Effector memory CD8-positive, alpha-beta T cell (primary cell): ENCODE data around the gene SYT11.
"Not testable (repeated sequence)": the region's sequence is repeated elsewhere in the genome, so short reads cannot be mapped to it uniquely, and the experiment has no call there.

ENCODE experiments used
- ATAC-seq: fragments of 150-1000 bp; cut with Tn5 transposase; replicated peaks from 2 replicates; pipeline ENCODE4 v1.10.0; 2021; ENCODE audit warnings: mild to moderate bottlenecking, moderate library complexity
- DNase-seq, 3 experiments: peaks; one replicate each; pipeline ENCODE4 v3.0.0; 2021
- H3K27ac Mint-ChIP-seq, 2 donors: one replicate each; pipeline ENCODE4 v1.8.0; 2022; ENCODE audit warnings: mild to moderate bottlenecking in 2 of 2, mixed read lengths in 2 of 2, moderate library complexity in 2 of 2
- H3K27me3 Mint-ChIP-seq, 2 donors: one replicate each; pipeline ENCODE4 v1.8.0; 2022; ENCODE audit warnings: mixed read lengths in 2 of 2
- H3K36me3 Mint-ChIP-seq: one replicate; pipeline ENCODE4 v1.8.0; 2022; ENCODE audit warnings: mild to moderate bottlenecking, moderate library complexity, mixed read lengths; ENCODE audit not compliant: insufficient read depth
- H3K4me1 Mint-ChIP-seq, 2 donors: one replicate each; pipeline ENCODE4 v1.8.0; 2022; ENCODE audit warnings: low read depth in 2 of 2, mixed read lengths in 2 of 2
- H3K4me3 Mint-ChIP-seq, 2 donors: one replicate each; pipeline ENCODE4 v1.8.0; 2022; ENCODE audit warnings: mild to moderate bottlenecking in 2 of 2, mixed read lengths in 2 of 2, moderate library complexity in 2 of 2
- H3K9me3 Mint-ChIP-seq, 2 donors: one replicate each; pipeline ENCODE4 v1.8.0; 2022; ENCODE audit warnings: mixed read lengths in 2 of 2

Gene SYT11

DNA sequence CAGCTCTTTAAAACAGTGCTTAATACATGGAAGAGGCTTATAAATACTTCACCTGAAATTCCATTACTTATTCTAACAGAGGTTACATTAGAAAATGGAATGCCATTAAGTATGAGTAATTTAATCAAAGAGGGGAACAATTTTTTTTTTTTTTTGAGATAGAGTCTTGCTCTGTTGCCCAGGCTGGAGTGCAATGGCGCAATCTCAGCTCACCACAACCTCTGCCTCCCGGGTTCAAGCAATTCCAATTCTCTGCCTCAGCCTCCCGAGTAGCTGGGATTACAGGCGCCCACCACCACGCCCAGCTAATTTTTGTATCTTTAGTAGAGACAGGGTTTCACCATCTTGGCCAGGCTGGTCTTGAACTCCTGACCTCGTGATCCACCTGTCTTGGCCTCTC, 36.2 kb downstream of the SYT11 start:
- peaks cover 44% of the 10 kb centered on the region for H3K36me3 Mint-ChIP-seq
- not testable (repeated sequence) for H3K4me3 Mint-ChIP-seq

DNA sequence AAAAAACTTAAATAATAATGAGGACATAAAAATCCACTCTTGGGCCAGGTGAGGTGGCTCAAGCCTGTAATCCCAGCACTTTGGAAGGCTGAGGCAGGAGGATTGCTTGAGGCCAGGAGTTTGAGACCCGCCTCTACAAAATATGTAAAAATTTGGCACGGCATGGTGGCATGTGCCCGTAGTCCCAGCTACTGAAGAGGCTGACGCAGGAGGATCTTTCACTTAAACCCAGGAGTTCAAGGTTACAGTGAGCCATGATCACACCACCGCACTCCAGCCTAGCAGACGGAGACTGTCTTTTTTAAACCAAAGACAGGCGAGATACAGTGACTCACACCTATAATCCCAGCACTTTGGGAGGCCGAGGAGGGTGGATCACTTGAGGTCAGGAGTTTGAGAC, 37.1 kb downstream of the SYT11 start:
- not testable (repeated sequence) for H3K4me3 Mint-ChIP-seq, ATAC-seq, H3K9me3 Mint-ChIP-seq, H3K27ac Mint-ChIP-seq, H3K27me3 Mint-ChIP-seq, DNase-seq
- Mint-ChIP-seq H3K36me3 (peaks cover 53% of the 10 kb centered on the region), H3K4me1 (peaks cover 9 to 17% of the 10 kb centered on the region in 2 donors)

More for the DNA sequence above, 36.2 kb downstream of the SYT11 start:
- H3K9me3 Mint-ChIP-seq, DNase-seq, H3K27ac Mint-ChIP-seq, H3K27me3 Mint-ChIP-seq, ATAC-seq: not testable (repeated sequence)
- peaks cover 9 to 17% of the 10 kb centered on the region in 2 donors for H3K4me1 Mint-ChIP-seq

DNA sequence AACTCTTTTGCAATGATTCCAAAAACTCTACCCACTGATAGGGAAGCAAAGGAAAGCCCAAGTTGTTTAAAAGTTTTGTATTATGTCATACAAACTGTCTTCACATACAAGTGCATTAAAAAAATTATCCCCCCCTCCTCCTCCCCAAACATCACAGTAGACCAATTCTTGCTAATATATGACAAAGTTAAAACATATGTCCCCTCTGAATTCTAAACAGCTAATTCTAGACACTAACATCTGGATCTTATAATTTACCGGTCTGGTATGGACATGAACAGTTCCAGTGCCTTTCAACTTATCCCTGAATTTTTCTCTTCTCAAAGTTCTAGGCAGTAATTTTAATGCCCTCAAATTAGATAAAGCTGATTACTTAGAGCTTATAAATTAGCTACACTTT, 38.4 kb downstream of the SYT11 start:
- ATAC-seq, result no peak
- H3K27ac Mint-ChIP-seq, result peak overlapping the region in 1 of 2 donors; percentile 46
- H3K9me3 Mint-ChIP-seq, result no peaks in the 10 kb centered on the region
- peaks cover 9 to 17% of the 10 kb centered on the region in 2 donors for H3K4me1 Mint-ChIP-seq
- DNase-seq, result no peak
- H3K4me3 Mint-ChIP-seq, result no peak overlapping the region
- peaks cover 66% of the 10 kb centered on the region for H3K36me3 Mint-ChIP-seq
- no peaks in the 10 kb centered on the region for H3K27me3 Mint-ChIP-seq

DNA sequence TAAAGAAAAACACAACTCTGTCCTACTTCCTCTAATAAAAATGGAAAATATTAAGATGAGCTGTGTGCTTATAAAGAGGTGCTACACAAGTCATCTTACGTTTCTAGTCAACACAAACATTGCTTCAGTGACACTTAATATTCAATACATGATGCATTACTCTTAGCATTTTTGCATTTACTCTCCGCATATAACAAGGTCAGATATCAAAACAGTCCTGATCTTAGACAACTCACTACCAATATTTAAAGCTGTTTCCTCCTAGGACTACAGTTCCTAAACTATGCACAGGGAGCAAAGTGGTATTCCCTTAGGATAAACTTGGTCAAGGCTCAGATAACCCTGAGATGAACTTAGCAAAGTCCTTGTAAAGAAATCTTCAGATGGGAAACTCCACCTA, 39.5 kb downstream of the SYT11 start:
- Mint-ChIP-seq H3K27ac (peak overlapping the region in 1 of 2 donors; percentile 25), H3K9me3 (no peaks in the 10 kb centered on the region), H3K36me3 (peaks cover 77% of the 10 kb centered on the region), H3K27me3 (no peaks in the 10 kb centered on the region), H3K4me3 (no peak overlapping the region), H3K4me1 (peaks cover 3 to 8% of the 10 kb centered on the region in 2 donors)
- DNase-seq (no peak), ATAC-seq (no peak)

DNA sequence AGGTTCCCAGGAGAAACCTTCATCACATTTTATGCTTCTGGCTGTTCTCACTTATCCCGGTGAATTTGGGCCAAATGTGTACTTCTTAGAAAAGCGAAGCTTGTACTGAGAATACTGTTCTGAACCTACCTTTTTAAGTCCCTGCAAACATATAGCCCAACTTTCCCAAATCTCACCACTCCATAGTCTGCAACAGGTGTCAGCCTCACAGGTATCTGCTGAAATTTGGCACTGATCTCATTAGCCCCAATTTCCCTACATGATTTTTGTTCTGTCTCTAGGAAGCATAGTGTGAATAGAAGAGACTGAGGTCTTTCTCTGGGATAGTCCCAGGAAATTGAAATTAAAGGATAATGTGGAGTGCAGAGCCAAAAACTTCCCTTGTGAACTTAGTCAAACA, 40.3 kb downstream of the SYT11 start:
- ATAC-seq (no peak), DNase-seq (no peak)
- no peaks in the 10 kb centered on the region for H3K9me3 Mint-ChIP-seq
- H3K36me3 Mint-ChIP-seq, result peaks cover 85% of the 10 kb centered on the region
- peaks cover 3 to 12% of the 10 kb centered on the region in 2 donors for H3K4me1 Mint-ChIP-seq
- H3K27me3 Mint-ChIP-seq, result no peaks in the 10 kb centered on the region
- H3K27ac Mint-ChIP-seq, result peak overlapping the region in 1 of 2 donors; percentile 25
- no peak overlapping the region for H3K4me3 Mint-ChIP-seq

DNA sequence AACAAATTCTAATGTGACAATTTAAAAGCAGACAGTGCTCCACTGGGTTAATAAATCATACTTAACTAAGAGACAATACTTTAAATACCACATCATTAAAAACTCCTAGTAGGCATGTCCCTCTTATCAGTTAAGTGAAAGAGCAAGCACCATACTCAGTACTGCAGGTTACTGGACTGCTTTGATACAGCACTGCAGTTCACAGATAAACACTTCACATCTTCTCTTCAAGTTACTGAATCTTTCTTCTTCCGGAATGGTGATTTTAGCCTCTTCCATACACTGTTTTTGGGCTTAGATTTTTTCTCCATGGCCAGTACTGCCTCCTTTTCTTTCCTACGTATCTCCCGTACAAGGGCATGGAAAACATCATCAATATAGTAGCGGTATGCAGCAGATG, 40.8 kb downstream of the SYT11 start:
- Mint-ChIP-seq H3K4me1 (peaks cover 3 to 12% of the 10 kb centered on the region in 2 donors), H3K9me3 (no peaks in the 10 kb centered on the region)

DNA sequence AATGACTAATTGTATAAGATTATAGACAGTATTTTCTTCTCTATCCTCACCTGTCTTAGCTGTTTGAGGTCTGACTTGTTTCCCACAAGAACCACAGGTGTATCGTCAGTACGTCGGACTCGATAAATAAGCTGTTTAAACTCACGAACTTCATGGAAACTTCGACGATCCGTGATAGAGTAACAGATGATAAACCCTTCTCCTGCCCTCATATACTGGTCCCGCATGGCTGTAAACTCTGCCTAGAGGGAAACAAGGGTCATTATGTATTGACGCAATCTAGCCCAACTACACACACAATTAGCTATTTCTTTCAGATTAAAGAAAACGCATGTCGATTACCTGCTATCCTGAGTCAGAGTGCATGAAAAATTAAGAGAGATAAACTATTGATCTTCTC, 44.9 kb downstream of the SYT11 start:
- H3K4me1 Mint-ChIP-seq, result peaks cover 0 to 6% of the 10 kb centered on the region in 2 donors
- no peak for DNase-seq
- no peak overlapping the region for H3K4me3 Mint-ChIP-seq
- no peak overlapping the region for H3K27ac Mint-ChIP-seq
- no peaks in the 10 kb centered on the region for H3K9me3 Mint-ChIP-seq
- H3K36me3 Mint-ChIP-seq, result peaks cover 97% of the 10 kb centered on the region
- no peaks in the 10 kb centered on the region for H3K27me3 Mint-ChIP-seq
- no peak for ATAC-seq

More for the DNA sequence above, 40.8 kb downstream of the SYT11 start:
- DNase-seq (no peak), ATAC-seq (no peak)
- H3K36me3 Mint-ChIP-seq, result peaks cover 90% of the 10 kb centered on the region
- H3K27ac Mint-ChIP-seq, result peak overlapping the region in 1 of 2 donors; percentile 4
- H3K27me3 Mint-ChIP-seq, result no peaks in the 10 kb centered on the region
- H3K4me3 Mint-ChIP-seq, result no peak overlapping the region

DNA sequence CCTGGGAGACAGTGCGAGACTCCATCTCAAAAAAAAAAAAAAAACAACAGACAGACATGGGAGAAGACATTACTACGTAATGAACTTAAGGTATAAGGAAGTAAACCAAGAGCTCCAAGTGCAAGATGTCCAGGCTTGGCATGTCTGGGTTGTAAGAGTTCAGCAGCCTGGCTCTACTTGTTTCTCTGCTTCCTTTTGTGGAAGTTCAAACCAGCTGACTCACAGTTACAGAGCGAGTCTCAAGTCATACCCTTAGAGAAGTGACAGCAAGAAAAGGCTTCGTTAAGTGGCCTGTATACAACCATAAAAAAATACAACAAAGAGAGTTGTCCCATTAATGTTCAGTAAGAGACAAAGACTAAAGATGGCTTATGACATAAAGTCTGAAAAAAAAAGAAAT, 50.5 kb downstream of the SYT11 start:
- DNase-seq, result no peak
- Mint-ChIP-seq H3K27ac (peak overlapping the region; percentile 67 to 98), H3K27me3 (no peaks in the 10 kb centered on the region), H3K4me1 (peaks cover 12 to 15% of the 10 kb centered on the region in 2 donors), H3K36me3 (peaks cover 90% of the 10 kb centered on the region), H3K9me3 (no peaks in the 10 kb centered on the region), H3K4me3 (peak overlapping the region; percentile 89 to 96)
- no peak for ATAC-seq

DNA sequence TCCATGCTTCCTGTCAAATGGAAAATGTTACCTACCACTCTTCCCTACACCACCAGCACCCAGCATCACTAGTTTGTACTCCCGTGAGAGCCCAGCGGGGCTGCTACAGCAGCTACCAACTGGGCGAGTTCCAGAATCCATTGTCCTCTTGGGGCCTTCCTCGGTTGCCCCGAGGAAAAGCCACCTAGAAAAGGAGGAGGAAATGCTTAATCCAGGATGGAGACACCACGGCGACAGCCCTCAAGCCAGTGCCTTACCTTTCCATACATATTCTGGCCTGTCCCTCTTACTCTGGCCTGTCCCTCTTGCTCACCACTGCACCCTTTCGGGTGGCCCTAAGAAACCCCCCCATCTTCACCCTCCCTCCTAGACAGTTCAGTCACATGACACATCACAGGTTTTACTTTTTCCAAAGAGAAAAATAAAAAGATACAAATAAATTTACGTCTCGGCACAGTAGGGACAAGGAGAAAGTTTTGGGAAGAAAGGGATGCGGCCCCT, 51.3 kb downstream of the SYT11 start:
- DNase-seq, result peak in 1 of 3 experiments; percentile 12
- H3K27me3 Mint-ChIP-seq, result no peaks in the 10 kb centered on the region
- H3K4me3 Mint-ChIP-seq, result peak overlapping the region; percentile 89 to 96
- ATAC-seq, result peak; percentile 47
- H3K36me3 Mint-ChIP-seq, result peaks cover 92% of the 10 kb centered on the region
- peaks cover 12 to 15% of the 10 kb centered on the region in 2 donors for H3K4me1 Mint-ChIP-seq
- peak overlapping the region; percentile 96 to 98 for H3K27ac Mint-ChIP-seq
- H3K9me3 Mint-ChIP-seq, result no peaks in the 10 kb centered on the region

DNA sequence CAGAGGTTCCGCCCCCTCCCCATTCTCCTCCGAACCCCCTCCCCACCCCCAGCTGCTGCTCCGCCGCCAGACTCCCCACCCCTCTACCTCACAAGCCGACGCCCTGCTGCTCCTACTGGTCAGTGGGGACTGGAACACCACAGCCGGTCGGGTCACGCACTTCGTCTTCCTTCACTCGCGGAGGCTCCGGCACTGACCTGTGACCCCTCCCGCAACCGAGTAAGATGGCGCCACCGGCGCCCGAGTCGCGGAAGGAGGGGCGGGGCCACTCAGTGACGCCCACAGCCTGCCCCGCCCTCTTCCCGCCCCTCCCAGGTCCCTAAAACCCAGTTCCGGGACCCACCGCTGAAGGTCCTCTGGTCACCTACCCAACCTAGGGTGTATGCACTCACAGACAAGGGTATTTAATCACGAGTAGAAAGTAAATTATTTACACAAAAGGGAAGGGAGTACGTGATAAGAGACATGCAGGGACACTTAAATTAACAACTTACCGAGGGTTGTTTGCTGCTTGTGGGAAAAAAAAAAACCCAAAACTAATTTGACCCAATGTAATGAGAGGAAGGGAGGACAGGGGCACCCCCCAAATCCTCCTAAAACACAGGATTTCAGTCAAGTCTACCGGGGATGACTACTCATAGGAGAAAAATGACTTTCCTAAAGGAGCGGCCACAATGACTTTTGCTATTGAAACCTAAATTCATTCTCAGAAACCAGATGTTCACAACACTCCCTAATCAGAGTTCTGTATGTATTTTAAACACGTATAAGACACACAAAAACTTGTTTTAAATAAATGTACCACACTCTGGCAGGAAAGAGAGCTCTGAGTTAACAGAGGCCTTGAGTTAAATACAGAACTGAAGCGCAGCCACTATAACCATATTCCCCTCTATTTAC, 52.0 kb downstream of the SYT11 start, which contains the start of gene RIT1:
Gene RIT1, minus strand, starts transcription at position 194 of the 900 bp plus-strand sequence. CDS start 588 bp downstream, outside the sequence.
- Mint-ChIP-seq H3K4me3 (peak within 1 kb of the TSS; percentile 89 to 96), H3K4me1 (peaks cover 12 to 15% of the 10 kb centered on the region in 2 donors), H3K27ac (peak within 1 kb of the TSS; percentile 96 to 98), H3K36me3 (peaks cover 92% of the 10 kb centered on the region), H3K27me3 (no peaks in the 10 kb centered on the region), H3K9me3 (no peaks in the 10 kb centered on the region)
- peak; percentile 72 to 75 (median 73) for DNase-seq
- ATAC-seq, result peak; percentile 97

DNA sequence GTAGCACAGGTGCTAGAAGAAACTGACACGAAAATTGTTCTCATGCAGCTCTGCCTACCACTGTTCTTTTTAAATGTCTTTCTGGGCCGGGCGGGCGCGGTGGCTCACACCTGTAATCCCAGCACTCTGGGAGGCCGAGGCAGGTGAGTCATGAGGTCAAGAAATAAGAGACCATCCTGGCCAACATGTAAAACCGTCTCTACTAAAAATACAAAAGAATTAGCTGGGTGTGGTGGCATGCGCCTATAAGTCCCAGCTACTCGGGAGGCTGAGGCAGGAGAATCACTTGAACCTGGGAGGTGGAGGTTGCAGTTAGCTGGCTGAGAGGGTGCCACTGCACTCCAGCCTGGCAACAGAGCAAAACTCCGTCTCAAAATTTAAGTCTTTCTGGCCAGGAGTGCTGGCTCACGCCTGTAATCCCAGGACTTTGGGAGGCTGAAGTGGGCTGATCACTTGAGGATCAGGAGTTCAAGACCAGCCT, 52.7 kb downstream of the SYT11 start:
- Mint-ChIP-seq H3K27me3 (no peaks in the 10 kb centered on the region), H3K27ac (peak overlapping the region; percentile 96 to 98), H3K9me3 (no peaks in the 10 kb centered on the region), H3K36me3 (peaks cover 92% of the 10 kb centered on the region), H3K4me1 (peaks cover 12 to 15% of the 10 kb centered on the region in 2 donors), H3K4me3 (peak overlapping the region; percentile 89 to 96)
- no peak for ATAC-seq
- DNase-seq, result no peak

DNA sequence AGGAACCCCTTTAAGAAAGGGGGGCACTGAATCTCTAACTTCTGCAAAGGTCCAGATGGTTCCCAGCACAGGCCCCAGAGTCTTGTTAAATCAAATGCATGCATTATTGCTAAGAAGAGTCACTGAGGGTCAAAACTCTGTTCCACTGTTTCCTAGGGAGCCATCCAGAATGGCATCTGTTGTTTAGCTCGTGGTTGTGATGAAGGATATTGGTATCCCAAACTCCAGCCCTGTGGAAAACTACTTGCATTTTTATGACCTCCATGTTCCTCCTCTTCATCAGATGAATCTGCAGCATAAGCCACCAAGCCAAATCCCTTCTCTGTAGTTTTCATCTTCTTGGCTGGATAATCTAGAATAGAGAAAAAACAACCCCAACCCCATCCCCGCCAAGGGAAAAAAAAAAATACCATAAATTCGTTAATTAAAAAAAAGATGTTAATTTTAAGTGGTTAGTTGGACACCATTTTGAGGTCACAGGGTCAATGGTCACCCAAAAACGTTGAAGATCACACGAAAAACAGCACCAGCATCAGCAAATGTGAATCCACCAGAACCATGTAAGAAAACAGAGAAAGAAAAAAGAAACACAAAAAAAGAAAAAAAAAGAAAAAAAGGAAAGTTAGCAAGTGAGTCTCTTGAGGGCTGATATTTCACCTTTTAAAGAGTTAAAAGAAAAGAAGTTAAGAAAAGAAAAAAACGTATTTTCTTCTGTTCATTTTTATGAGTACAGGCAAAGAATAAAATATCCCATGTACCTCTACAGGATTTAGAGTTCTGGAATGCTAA, 54.8 kb downstream of the SYT11 start:
- DNase-seq (no peak), ATAC-seq (no peak)
- Mint-ChIP-seq H3K27ac (peak overlapping the region; percentile 1 to 29), H3K9me3 (no peaks in the 10 kb centered on the region), H3K4me1 (peaks cover 12 to 15% of the 10 kb centered on the region in 2 donors), H3K27me3 (no peaks in the 10 kb centered on the region), H3K4me3 (no peak overlapping the region), H3K36me3 (peaks cover 92% of the 10 kb centered on the region)

DNA sequence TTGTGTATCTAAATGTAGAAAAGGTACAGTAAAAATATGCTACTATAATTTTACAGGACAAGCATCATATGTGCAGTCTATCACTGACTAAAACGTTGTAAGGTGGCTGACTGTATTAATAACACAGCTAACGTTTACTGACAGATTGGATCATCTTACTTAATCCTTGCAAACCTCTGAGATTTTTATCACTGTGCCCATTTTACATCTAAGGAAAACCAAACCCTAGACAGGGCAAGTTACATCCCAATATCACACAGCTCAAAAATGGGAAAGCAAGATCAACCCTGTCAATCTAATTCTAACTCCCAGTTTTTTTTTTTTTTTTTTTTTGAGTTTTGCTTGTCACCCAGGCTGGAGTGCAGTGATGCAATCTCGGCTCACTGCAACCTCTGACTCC, 59.3 kb downstream of the SYT11 start:
- Mint-ChIP-seq H3K4me1 (peaks cover 0 to 7% of the 10 kb centered on the region in 2 donors), H3K27ac (peak overlapping the region in 1 of 2 donors; percentile 16), H3K36me3 (peaks cover 98% of the 10 kb centered on the region), H3K4me3 (no peak overlapping the region), H3K9me3 (no peaks in the 10 kb centered on the region), H3K27me3 (no peaks in the 10 kb centered on the region)
- ATAC-seq (no peak), DNase-seq (no peak)
